Loucy (cell line): ENCODE results near the gene ZFHX3.

Experiments used
- H2AFZ ChIP-seq: fragments of 200-600 bp; sonication (generic); 2 replicates; pipeline ENCODE4 v1.6.0; 2016; ENCODE audit warnings: antibody characterized with exemption, mild to moderate bottlenecking, low read length, moderate library complexity
- H3F3A ChIP-seq: fragments of 200-600 bp; 2 replicates; pipeline ENCODE4 v1.6.0; 2016; ENCODE audit warnings: antibody characterized with exemption, low read depth, mild to moderate bottlenecking
- H3K27me3 ChIP-seq: fragments of 200-600 bp; sonication (generic); 2 replicates; pipeline ENCODE4 v1.6.1; 2014; ENCODE audit warnings: low read length, mild to moderate bottlenecking; ENCODE audit not compliant: insufficient read depth, poor library complexity, severe bottlenecking
- H3K36me3 ChIP-seq: fragments of 200-600 bp; sonication (generic); 2 replicates; pipeline ENCODE4 v1.6.1; 2016; ENCODE audit warnings: low read length; ENCODE audit not compliant: insufficient read depth
- H3K4me1 ChIP-seq: fragments of 200-600 bp; sonication (generic); 2 replicates; pipeline ENCODE4 v1.5.1; 2014; ENCODE audit warnings: low read length, mild to moderate bottlenecking; ENCODE audit not compliant: insufficient read depth, poor library complexity, severe bottlenecking
- H3K4me2 ChIP-seq: fragments of 200-600 bp; sonication (generic); 2 replicates; pipeline ENCODE4 v1.6.0; 2014; ENCODE audit warnings: antibody characterized with exemption, low read length, low read depth, mild to moderate bottlenecking; ENCODE audit not compliant: poor library complexity, severe bottlenecking
- H3K4me3 ChIP-seq: fragments of 200-600 bp; sonication (generic); 2 replicates; pipeline ENCODE4 v1.5.1; 2014; ENCODE audit warnings: low read length, mild to moderate bottlenecking, mixed read lengths; ENCODE audit not compliant: poor library complexity, severe bottlenecking
- H3K79me2 ChIP-seq: fragments of 200-600 bp; sonication (generic); 2 replicates; pipeline ENCODE4 v1.6.1; 2014; ENCODE audit warnings: low read length; ENCODE audit not compliant: insufficient read depth
- H3K9ac ChIP-seq: fragments of 200-600 bp; sonication (generic); 2 replicates; pipeline ENCODE4 v1.6.0; 2014; ENCODE audit warnings: mild to moderate bottlenecking, low read depth, low read length, moderate library complexity; ENCODE audit not compliant: poor library complexity, severe bottlenecking
- H3K9me2 ChIP-seq: fragments of 200-600 bp; sonication (generic); replicated peaks from 2 replicates; pipeline ENCODE4 v1.6.1; 2016; ENCODE audit warnings: low read depth, low read length, mixed read lengths
- H3K9me3 ChIP-seq: fragments of 200-600 bp; sonication (generic); 2 replicates; pipeline ENCODE4 v1.6.1; 2014; ENCODE audit warnings: mild to moderate bottlenecking, antibody characterized with exemption, low read length, low read depth; ENCODE audit not compliant: insufficient read depth
- H4K20me1 ChIP-seq: fragments of 200-600 bp; sonication (generic); 2 replicates; pipeline ENCODE4 v1.6.0; 2014; ENCODE audit warnings: antibody characterized with exemption, low read length, mild to moderate bottlenecking; ENCODE audit not compliant: insufficient read depth, poor library complexity, severe bottlenecking
- EZH2phosphoT487 ChIP-seq: fragments of 200-600 bp; IDR thresholded peaks from 2 replicates; pipeline ENCODE4 v1.6.1; 2018; ENCODE audit warnings: antibody characterized with exemption, mild to moderate bottlenecking, moderate library complexity, borderline replicate concordance
- TF ChIP-seq, protein P1 (sequence below): fragments of 200-600 bp; sonication (generic); conservative IDR thresholded peaks from 2 replicates; pipeline ENCODE4 v1.5.1; 2014; ENCODE audit warnings: mild to moderate bottlenecking, antibody characterized with exemption, low read length

The ZFHX3 gene

GRCh38 chr16:72923757-72924156 is 124.2 kb downstream of the ZFHX3 start:
- Histone ChIP-seq H3K27me3 (no peaks in the 10 kb centered on the region), H3F3A (0 out of 2 replicates have a peak, but pooled peaks cover 2% of the 10 kb centered on the region), H3K36me3 (no peaks in the 10 kb centered on the region), H3K79me2 (no peaks in the 10 kb centered on the region), H3K9ac (no peak overlapping the region), H4K20me1 (peaks cover 8% of the 10 kb centered on the region), H3K4me1 (peaks cover 26% of the 10 kb centered on the region), H3K4me2 (no peak overlapping the region), H3K9me2 (no peaks in the 10 kb centered on the region), H2AFZ (no peak overlapping the region), H3K4me3 (no peak overlapping the region), H3K9me3 (no peaks in the 10 kb centered on the region)
- no peak for TF ChIP-seq EZH2phosphoT487
- TF ChIP-seq, protein P1, sequence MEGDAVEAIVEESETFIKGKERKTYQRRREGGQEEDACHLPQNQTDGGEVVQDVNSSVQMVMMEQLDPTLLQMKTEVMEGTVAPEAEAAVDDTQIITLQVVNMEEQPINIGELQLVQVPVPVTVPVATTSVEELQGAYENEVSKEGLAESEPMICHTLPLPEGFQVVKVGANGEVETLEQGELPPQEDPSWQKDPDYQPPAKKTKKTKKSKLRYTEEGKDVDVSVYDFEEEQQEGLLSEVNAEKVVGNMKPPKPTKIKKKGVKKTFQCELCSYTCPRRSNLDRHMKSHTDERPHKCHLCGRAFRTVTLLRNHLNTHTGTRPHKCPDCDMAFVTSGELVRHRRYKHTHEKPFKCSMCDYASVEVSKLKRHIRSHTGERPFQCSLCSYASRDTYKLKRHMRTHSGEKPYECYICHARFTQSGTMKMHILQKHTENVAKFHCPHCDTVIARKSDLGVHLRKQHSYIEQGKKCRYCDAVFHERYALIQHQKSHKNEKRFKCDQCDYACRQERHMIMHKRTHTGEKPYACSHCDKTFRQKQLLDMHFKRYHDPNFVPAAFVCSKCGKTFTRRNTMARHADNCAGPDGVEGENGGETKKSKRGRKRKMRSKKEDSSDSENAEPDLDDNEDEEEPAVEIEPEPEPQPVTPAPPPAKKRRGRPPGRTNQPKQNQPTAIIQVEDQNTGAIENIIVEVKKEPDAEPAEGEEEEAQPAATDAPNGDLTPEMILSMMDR, result no peak

DNA sequence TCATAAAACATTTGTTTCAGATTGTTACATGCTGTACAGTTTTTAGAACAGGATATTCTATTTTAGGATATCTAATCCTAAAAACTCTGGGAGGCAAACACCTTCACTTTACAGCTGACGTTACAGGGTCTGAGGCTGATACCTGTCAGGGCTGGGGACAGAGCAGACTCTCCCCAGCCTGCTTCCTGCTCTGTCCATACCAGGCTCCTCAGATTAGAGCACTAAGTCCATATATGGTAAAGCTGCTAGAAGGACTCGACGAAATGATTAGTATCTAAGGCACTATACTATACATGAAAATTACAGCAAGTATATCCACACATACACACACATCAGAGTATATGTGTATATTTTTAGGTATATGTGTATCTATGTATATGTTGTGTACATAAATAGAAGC is 125.2 kb downstream of the ZFHX3 start:
- H3K9ac ChIP-seq, result no peak overlapping the region
- H3K9me3 ChIP-seq, result no peaks in the 10 kb centered on the region
- no peaks in the 10 kb centered on the region for H3K27me3 ChIP-seq
- H3K9me2 ChIP-seq, result no peaks in the 10 kb centered on the region
- H3K79me2 ChIP-seq, result no peaks in the 10 kb centered on the region
- H3F3A ChIP-seq, result 0 out of 2 replicates have a peak, but pooled peaks cover 2% of the 10 kb centered on the region
- H4K20me1 ChIP-seq, result peaks cover 5% of the 10 kb centered on the region
- H3K4me3 ChIP-seq, result no peak overlapping the region
- no peaks in the 10 kb centered on the region for H3K36me3 ChIP-seq
- H3K4me2 ChIP-seq, result no peak overlapping the region
- no peak for TF ChIP-seq EZH2phosphoT487
- TF ChIP-seq, protein P1, result no peak
- no peak overlapping the region for H2AFZ ChIP-seq
- H3K4me1 ChIP-seq, result peaks cover 25% of the 10 kb centered on the region

DNA sequence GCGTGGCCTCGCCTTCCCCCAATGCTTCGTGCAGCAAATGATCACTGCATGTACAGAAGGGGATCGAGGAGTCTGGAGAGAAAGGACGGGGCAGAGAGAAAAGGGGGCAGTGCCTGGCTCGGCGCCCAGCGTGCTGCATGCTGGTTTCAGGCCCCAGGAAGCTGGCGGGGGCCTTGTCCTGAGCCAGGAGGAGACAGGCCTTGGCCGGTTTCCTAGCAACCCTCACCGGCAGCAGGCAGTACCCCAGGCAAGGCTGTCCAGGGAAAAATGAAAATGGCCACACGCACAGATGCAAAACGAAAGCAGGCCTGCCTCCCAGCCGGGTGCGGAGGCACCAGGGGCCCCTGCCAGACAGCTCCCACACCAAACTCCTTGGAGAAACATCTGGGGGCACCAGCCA is 126.3 kb downstream of the ZFHX3 start:
- no peaks in the 10 kb centered on the region for H4K20me1 ChIP-seq
- H3K36me3 ChIP-seq, result no peaks in the 10 kb centered on the region
- peaks cover 19% of the 10 kb centered on the region for H3K4me1 ChIP-seq
- H3K4me3 ChIP-seq, result no peak overlapping the region
- no peak overlapping the region for H3K9ac ChIP-seq
- H3K9me2 ChIP-seq, result no peaks in the 10 kb centered on the region
- no peaks in the 10 kb centered on the region for H3K79me2 ChIP-seq
- no peaks in the 10 kb centered on the region for H3K9me3 ChIP-seq
- H3K27me3 ChIP-seq, result no peaks in the 10 kb centered on the region
- H3K4me2 ChIP-seq, result no peak overlapping the region
- H3F3A ChIP-seq, result 0 out of 2 replicates have a peak, but pooled peaks cover 2% of the 10 kb centered on the region
- TF ChIP-seq, protein P1, result no peak
- no peak for TF ChIP-seq EZH2phosphoT487
- H2AFZ ChIP-seq, result no peak overlapping the region
